ENCODE measurements around the gene CELF6.

DNA sequence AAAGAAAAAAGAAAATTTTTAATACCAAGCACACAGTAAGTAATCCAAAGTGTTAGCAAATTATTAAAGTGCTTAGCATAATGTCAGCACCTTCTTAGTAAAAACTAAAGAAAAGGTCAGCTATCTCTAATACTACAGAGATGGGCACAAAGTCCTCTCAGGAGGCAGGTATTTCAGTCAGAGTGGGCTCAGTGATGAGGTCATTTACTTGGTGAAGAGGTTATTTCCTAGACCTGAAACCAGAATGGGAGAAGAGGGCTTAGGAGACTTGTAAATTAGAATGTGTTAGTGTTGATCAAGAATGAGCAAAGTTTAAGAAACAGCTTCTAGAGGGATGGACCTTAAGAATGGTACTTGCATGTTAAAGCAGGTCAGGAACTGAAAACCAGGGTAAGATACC, 80.3 kb downstream of the CELF6 start:
- TF ChIP-seq TAF1 (IDR thresholded peaks at IDR 0.05; ENCODE audit: borderline replicate concordance, insufficient read depth, low read length) (no peak), POLR2AphosphoS5 (IDR thresholded peaks at IDR 0.05; ENCODE audit: low read depth, low read length) (no peak), SIN3A (IDR thresholded peaks at IDR 0.05; ENCODE audit: borderline replicate concordance, insufficient read depth, low read length) (no peak), FOXP2 (optimal IDR thresholded peaks at IDR 0.05; ENCODE audit: borderline replicate concordance, extremely low read depth, extremely low read length, insufficient read depth) (no peak)
- TF ChIP-seq, protein P1, sequence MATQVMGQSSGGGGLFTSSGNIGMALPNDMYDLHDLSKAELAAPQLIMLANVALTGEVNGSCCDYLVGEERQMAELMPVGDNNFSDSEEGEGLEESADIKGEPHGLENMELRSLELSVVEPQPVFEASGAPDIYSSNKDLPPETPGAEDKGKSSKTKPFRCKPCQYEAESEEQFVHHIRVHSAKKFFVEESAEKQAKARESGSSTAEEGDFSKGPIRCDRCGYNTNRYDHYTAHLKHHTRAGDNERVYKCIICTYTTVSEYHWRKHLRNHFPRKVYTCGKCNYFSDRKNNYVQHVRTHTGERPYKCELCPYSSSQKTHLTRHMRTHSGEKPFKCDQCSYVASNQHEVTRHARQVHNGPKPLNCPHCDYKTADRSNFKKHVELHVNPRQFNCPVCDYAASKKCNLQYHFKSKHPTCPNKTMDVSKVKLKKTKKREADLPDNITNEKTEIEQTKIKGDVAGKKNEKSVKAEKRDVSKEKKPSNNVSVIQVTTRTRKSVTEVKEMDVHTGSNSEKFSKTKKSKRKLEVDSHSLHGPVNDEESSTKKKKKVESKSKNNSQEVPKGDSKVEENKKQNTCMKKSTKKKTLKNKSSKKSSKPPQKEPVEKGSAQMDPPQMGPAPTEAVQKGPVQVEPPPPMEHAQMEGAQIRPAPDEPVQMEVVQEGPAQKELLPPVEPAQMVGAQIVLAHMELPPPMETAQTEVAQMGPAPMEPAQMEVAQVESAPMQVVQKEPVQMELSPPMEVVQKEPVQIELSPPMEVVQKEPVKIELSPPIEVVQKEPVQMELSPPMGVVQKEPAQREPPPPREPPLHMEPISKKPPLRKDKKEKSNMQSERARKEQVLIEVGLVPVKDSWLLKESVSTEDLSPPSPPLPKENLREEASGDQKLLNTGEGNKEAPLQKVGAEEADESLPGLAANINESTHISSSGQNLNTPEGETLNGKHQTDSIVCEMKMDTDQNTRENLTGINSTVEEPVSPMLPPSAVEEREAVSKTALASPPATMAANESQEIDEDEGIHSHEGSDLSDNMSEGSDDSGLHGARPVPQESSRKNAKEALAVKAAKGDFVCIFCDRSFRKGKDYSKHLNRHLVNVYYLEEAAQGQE (IDR thresholded peaks at IDR 0.05; ENCODE audit: insufficient read depth in 1 of 2, low read depth in 2 of 2, low read length in 2 of 2), result no peak
